ENCODE results near the gene CCDC71. TPM values are rescaled to one million over a fixed set of nuclear protein-coding genes. Genes with fewer than 3 reads are reported as not detected.

CCDC71 gene
- total and polyA plus RNA-seq, 2 of the 13 experiments (the other 11 are each of a cell fraction or from before 2014, with no cell fraction given) = 9.7 to 14.3 TPM

DNA sequence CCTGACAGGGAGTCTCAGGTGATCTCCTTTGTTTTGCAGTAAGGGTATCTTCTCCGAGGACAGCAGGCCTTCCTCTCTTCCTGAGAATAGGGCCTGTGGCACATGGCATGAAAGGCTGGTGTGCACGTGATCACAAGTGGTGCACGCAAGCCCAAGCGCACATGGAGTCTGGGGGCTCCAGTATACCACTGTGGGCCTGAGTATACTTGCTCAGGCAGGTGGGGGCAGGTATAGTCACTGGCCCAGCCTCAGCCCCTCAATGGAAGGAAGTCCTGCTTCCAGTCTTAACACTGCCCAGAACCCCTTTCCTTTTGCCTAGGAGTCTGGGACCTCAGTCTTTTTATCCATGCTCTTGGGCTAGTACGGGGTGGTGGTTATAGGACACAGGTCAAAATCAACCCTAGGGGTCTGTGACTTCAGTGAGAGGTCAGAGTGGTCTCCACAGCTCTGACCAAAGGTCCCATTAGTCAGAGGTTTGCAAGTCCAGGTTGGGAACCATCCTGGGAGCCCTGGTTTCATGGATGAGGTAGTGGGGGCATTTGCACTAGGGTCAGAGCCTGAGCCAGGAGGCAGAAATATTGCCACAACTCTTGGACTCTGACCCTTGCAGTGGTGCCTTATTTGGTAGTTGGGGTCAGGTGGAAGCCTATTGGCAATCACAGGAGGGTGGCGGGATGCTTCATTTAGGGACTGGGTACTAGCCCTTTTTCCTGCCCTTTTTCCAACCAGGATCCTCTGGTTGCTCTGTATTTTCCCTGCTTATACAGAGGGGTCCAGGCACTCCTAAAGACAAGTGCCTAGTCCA lies 823 bp upstream of the CCDC71 start (continued):
- TF ChIP-seq ZFYVE20 (CRISPR knock-in tag; IDR thresholded peaks at IDR 0.05; ENCODE audit: borderline replicate concordance, low read depth) (no peak), HNRNPH1 (optimal IDR thresholded peaks at IDR 0.05; ENCODE audit: low read depth, low read length) (no peak), PCBP2 (optimal IDR thresholded peaks at IDR 0.05; ENCODE audit: low read depth, low read length, poor library complexity, severe bottlenecking) (no peak), SAFB2 (CRISPR knock-in tag; IDR thresholded peaks at IDR 0.05; ENCODE audit: borderline replicate concordance, low read depth) (no peak), THYN1 (CRISPR knock-in tag; IDR thresholded peaks at IDR 0.05; ENCODE audit: borderline replicate concordance, low read depth) (no peak), RBM39 (IDR thresholded peaks at IDR 0.05; ENCODE audit: low read depth, low read length, poor library complexity, severe bottlenecking) (no peak), SIX1 (CRISPR knock-in tag; IDR thresholded peaks at IDR 0.05; ENCODE audit: borderline replicate concordance) (no peak), ZNF282 (IDR thresholded peaks at IDR 0.05; ENCODE audit: partially characterized antibody) (no peak), ELF4 (CRISPR knock-in tag; IDR thresholded peaks at IDR 0.05; ENCODE audit: borderline replicate concordance) (no peak), PCBP1 (IDR thresholded peaks at IDR 0.05; ENCODE audit: borderline replicate concordance, low read depth, low read length) (no peak), MATR3 (CRISPR knock-in tag; IDR thresholded peaks at IDR 0.05) (no peak), ASH2L (IDR thresholded peaks at IDR 0.05; ENCODE audit: insufficient read length, low read depth, low read length) (no peak), ZNF547 (CRISPR knock-in tag; IDR thresholded peaks at IDR 0.05) (no peak)
- TF ChIP-seq, protein P1, sequence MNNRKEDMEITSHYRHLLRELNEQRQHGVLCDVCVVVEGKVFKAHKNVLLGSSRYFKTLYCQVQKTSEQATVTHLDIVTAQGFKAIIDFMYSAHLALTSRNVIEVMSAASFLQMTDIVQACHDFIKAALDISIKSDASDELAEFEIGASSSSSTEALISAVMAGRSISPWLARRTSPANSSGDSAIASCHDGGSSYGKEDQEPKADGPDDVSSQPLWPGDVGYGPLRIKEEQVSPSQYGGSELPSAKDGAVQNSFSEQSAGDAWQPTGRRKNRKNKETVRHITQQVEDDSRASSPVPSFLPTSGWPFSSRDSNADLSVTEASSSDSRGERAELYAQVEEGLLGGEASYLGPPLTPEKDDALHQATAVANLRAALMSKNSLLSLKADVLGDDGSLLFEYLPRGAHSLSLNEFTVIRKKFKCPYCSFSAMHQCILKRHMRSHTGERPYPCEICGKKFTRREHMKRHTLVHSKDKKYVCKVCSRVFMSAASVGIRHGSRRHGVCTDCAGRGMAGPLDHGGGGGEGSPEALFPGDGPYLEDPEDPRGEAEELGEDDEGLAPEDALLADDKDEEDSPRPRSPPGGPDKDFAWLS (CRISPR knock-in tag; IDR thresholded peaks at IDR 0.05; ENCODE audit: borderline replicate concordance) = no peak
- TF ChIP-seq, protein P2, sequence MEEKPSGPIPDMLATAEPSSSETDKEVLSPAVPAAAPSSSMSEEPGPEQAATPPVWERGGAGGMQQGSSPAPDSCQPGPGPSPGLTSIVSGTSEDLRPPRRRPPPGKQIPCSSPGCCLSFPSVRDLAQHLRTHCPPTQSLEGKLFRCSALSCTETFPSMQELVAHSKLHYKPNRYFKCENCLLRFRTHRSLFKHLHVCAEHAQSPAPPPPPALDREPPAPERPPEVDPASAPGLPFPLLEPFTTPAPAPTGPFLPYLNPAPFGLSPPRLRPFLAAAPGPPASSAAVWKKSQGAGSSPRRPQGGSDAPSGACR (CRISPR knock-in tag; IDR thresholded peaks at IDR 0.05) = 0 out of 2 replicates have a peak, but pooled peaks have one; percentile 16
- TF ChIP-seq, protein P3, sequence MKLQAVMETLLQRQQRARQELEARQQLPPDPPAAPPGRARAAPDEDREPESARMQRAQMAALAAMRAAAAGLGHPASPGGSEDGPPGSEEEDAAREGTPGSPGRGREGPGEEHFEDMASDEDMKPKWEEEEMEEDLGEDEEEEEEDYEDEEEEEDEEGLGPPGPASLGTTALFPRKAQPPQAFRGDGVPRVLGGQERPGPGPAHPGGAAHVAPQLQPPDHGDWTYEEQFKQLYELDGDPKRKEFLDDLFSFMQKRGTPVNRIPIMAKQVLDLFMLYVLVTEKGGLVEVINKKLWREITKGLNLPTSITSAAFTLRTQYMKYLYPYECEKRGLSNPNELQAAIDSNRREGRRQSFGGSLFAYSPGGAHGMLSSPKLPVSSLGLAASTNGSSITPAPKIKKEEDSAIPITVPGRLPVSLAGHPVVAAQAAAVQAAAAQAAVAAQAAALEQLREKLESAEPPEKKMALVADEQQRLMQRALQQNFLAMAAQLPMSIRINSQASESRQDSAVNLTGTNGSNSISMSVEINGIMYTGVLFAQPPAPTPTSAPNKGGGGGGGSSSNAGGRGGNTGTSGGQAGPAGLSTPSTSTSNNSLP (IDR thresholded peaks at IDR 0.05; ENCODE audit: low read depth, low read length) = no peak
- TF ChIP-seq, protein P4, sequence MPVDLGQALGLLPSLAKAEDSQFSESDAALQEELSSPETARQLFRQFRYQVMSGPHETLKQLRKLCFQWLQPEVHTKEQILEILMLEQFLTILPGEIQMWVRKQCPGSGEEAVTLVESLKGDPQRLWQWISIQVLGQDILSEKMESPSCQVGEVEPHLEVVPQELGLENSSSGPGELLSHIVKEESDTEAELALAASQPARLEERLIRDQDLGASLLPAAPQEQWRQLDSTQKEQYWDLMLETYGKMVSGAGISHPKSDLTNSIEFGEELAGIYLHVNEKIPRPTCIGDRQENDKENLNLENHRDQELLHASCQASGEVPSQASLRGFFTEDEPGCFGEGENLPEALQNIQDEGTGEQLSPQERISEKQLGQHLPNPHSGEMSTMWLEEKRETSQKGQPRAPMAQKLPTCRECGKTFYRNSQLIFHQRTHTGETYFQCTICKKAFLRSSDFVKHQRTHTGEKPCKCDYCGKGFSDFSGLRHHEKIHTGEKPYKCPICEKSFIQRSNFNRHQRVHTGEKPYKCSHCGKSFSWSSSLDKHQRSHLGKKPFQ (CRISPR knock-in tag; IDR thresholded peaks at IDR 0.05; ENCODE audit: insufficient replicate concordance) = no peak
- TF ChIP-seq, protein P5, sequence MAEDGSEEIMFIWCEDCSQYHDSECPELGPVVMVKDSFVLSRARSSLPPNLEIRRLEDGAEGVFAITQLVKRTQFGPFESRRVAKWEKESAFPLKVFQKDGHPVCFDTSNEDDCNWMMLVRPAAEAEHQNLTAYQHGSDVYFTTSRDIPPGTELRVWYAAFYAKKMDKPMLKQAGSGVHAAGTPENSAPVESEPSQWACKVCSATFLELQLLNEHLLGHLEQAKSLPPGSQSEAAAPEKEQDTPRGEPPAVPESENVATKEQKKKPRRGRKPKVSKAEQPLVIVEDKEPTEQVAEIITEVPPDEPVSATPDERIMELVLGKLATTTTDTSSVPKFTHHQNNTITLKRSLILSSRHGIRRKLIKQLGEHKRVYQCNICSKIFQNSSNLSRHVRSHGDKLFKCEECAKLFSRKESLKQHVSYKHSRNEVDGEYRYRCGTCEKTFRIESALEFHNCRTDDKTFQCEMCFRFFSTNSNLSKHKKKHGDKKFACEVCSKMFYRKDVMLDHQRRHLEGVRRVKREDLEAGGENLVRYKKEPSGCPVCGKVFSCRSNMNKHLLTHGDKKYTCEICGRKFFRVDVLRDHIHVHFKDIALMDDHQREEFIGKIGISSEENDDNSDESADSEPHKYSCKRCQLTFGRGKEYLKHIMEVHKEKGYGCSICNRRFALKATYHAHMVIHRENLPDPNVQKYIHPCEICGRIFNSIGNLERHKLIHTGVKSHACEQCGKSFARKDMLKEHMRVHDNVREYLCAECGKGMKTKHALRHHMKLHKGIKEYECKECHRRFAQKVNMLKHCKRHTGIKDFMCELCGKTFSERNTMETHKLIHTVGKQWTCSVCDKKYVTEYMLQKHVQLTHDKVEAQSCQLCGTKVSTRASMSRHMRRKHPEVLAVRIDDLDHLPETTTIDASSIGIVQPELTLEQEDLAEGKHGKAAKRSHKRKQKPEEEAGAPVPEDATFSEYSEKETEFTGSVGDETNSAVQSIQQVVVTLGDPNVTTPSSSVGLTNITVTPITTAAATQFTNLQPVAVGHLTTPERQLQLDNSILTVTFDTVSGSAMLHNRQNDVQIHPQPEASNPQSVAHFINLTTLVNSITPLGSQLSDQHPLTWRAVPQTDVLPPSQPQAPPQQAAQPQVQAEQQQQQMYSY (CRISPR knock-in tag; IDR thresholded peaks at IDR 0.05) = no peak

Measured in HepG2 (cell line).